Peyer's patch (tissue), 4 donors: ENCODE measurements around the gene SLC25A14. TPM values are rescaled to one million over a fixed set of nuclear protein-coding genes. Genes with fewer than 3 reads are reported as not detected.
A peak's percentile ranks its signal among the peaks of the same experiment; 100 is the strongest.
"Not testable (repeated sequence)": the region's sequence is repeated elsewhere in the genome, so short reads cannot be mapped to it uniquely, and the experiment has no call there.

Experiments
- DNase-seq, 3 donors: peaks; one replicate each; pipeline ENCODE4 v3.0.0-alpha.2; 2017 to 2019
- H3K27ac ChIP-seq, 4 donors: fragments of 200-600 bp; sonication (generic); one replicate each; pipeline ENCODE4 v1.5.1; 2016 to 2019
- H3K27me3 ChIP-seq, 2 donors: fragments of 200-600 bp; sonication (generic); one replicate each; pipeline ENCODE4 v1.5.1; 2019
- H3K36me3 ChIP-seq, 3 donors: fragments of 200-600 bp; sonication (generic); one replicate each; pipeline ENCODE4 v1.5.1; 2016 to 2019
- H3K4me1 ChIP-seq, 4 donors: fragments of 200-600 bp; sonication (generic); one replicate each; pipeline ENCODE4 v1.5.1; 2016 to 2019
- H3K4me3 ChIP-seq, 4 donors: fragments of 200-600 bp; sonication (generic); 1 replicate in 3 of 4; 2 replicates in 1 of 4; pipeline ENCODE4 v1.5.1; 2016 to 2019; ENCODE audit warnings: mild to moderate bottlenecking in 1 of 4
- H3K9me3 ChIP-seq, 4 donors: fragments of 200-600 bp; sonication (generic); one replicate each; pipeline ENCODE4 v1.5.1; 2016 to 2019; ENCODE audit warnings: mild to moderate bottlenecking in 1 of 4
- POLR2A ChIP-seq, 2 donors: fragments of 450-650 bp; IDR thresholded peaks; one replicate each; pipeline ENCODE4 v1.5.1; 2017; ENCODE audit warnings: antibody characterized with exemption in 2 of 2, mild to moderate bottlenecking in 2 of 2, moderate library complexity in 2 of 2
- total RNA-seq, 4 donors: library from RNA; depleted of rRNA; stranded (reverse); fragments of >200 nt; gene quantifications; one replicate each; pipeline ENCODE4 v1.1.0, GENCODE V29; 2016
- TF ChIP-seq, protein P1 (sequence below), 6 experiments: fragments of 450-650 bp in 4 of 6; fragments of 200-600 bp in 2 of 6; sonication (generic) in 1 of 6; IDR thresholded peaks; one replicate each; pipeline ENCODE4 v1.5.1; 2017 to 2019; ENCODE audit warnings: antibody characterized with exemption in 6 of 6, mild to moderate bottlenecking in 3 of 6, moderate library complexity in 1 of 6

The SLC25A14 gene
- total RNA-seq, 4 donors from 2014 or later: 3.5 to 13.2 (median 11.1) TPM; not detected in 1

- no peaks in the 10 kb centered on the region for H3K27me3 ChIP-seq
- TF ChIP-seq, protein P1, sequence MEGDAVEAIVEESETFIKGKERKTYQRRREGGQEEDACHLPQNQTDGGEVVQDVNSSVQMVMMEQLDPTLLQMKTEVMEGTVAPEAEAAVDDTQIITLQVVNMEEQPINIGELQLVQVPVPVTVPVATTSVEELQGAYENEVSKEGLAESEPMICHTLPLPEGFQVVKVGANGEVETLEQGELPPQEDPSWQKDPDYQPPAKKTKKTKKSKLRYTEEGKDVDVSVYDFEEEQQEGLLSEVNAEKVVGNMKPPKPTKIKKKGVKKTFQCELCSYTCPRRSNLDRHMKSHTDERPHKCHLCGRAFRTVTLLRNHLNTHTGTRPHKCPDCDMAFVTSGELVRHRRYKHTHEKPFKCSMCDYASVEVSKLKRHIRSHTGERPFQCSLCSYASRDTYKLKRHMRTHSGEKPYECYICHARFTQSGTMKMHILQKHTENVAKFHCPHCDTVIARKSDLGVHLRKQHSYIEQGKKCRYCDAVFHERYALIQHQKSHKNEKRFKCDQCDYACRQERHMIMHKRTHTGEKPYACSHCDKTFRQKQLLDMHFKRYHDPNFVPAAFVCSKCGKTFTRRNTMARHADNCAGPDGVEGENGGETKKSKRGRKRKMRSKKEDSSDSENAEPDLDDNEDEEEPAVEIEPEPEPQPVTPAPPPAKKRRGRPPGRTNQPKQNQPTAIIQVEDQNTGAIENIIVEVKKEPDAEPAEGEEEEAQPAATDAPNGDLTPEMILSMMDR (IDR thresholded peaks at IDR 0.05): no peak
- TF ChIP-seq POLR2A (IDR thresholded peaks at IDR 0.05): no peak
- peak overlapping the region in 2 of 4 donors; percentile 26 to 30 for H3K4me3 ChIP-seq
- H3K36me3 ChIP-seq: no peaks in the 10 kb centered on the region
- no peak overlapping the region for H3K27ac ChIP-seq
- H3K9me3 ChIP-seq: no peaks in the 10 kb centered on the region
- no peaks in the 10 kb centered on the region for H3K4me1 ChIP-seq
- no peak for DNase-seq
Observed at GRCh38 chrX:130300010-130300282, 39.8 kb upstream of the SLC25A14 start.

- Histone ChIP-seq H3K27ac (no peak overlapping the region), H3K27me3 (no peaks in the 10 kb centered on the region), H3K36me3 (no peaks in the 10 kb centered on the region), H3K4me1 (no peaks in the 10 kb centered on the region), H3K4me3 (no peak overlapping the region), H3K9me3 (no peaks in the 10 kb centered on the region)
- DNase-seq: no peak
- TF ChIP-seq, protein P1 (IDR thresholded peaks at IDR 0.05): no peak
Observed at GRCh38 chrX:130301405-130301804, 38.3 kb upstream of the SLC25A14 start.

GRCh38 chrX:130301977-130302376 lies 37.7 kb upstream of the SLC25A14 start:
- no peak for DNase-seq
- no peak for TF ChIP-seq POLR2A (IDR thresholded peaks at IDR 0.05)
- TF ChIP-seq, protein P1 (IDR thresholded peaks at IDR 0.05): no peak
- H3K36me3 ChIP-seq: no peaks in the 10 kb centered on the region
- no peak overlapping the region for H3K4me3 ChIP-seq
- no peak overlapping the region for H3K27ac ChIP-seq
- H3K9me3 ChIP-seq: no peaks in the 10 kb centered on the region
- H3K27me3 ChIP-seq: no peaks in the 10 kb centered on the region
- H3K4me1 ChIP-seq: no peaks in the 10 kb centered on the region

GRCh38 chrX:130304587-130305368 lies 34.9 kb upstream of the SLC25A14 start:
- no peaks in the 10 kb centered on the region for H3K27me3 ChIP-seq
- H3K27ac ChIP-seq: no peak overlapping the region
- DNase-seq: no peak
- no peaks in the 10 kb centered on the region for H3K36me3 ChIP-seq
- TF ChIP-seq POLR2A (IDR thresholded peaks at IDR 0.05): no peak
- TF ChIP-seq, protein P1 (IDR thresholded peaks at IDR 0.05): no peak
- H3K9me3 ChIP-seq: no peaks in the 10 kb centered on the region
- no peak overlapping the region for H3K4me3 ChIP-seq
- no peaks in the 10 kb centered on the region for H3K4me1 ChIP-seq

GRCh38 chrX:130319886-130320285 lies 19.8 kb upstream of the SLC25A14 start:
- not testable (repeated sequence) for H3K9me3 ChIP-seq, H3K27ac ChIP-seq, H3K4me1 ChIP-seq, H3K36me3 ChIP-seq, H3K4me3 ChIP-seq, H3K27me3 ChIP-seq, DNase-seq

- Histone ChIP-seq H3K27ac (no peak overlapping the region), H3K4me3 (no peak overlapping the region), H3K9me3 (no peaks in the 10 kb centered on the region), H3K27me3 (no peaks in the 10 kb centered on the region), H3K4me1 (no peaks in the 10 kb centered on the region), H3K36me3 (no peaks in the 10 kb centered on the region)
- DNase-seq: no peak
- TF ChIP-seq, protein P1 (IDR thresholded peaks at IDR 0.05): no peak
- no peak for TF ChIP-seq POLR2A (IDR thresholded peaks at IDR 0.05)
Observed at GRCh38 chrX:130321550-130321949, 18.2 kb upstream of the SLC25A14 start.
